ENCODE measurements around the gene AUTS2.

The AUTS2 gene

DNA sequence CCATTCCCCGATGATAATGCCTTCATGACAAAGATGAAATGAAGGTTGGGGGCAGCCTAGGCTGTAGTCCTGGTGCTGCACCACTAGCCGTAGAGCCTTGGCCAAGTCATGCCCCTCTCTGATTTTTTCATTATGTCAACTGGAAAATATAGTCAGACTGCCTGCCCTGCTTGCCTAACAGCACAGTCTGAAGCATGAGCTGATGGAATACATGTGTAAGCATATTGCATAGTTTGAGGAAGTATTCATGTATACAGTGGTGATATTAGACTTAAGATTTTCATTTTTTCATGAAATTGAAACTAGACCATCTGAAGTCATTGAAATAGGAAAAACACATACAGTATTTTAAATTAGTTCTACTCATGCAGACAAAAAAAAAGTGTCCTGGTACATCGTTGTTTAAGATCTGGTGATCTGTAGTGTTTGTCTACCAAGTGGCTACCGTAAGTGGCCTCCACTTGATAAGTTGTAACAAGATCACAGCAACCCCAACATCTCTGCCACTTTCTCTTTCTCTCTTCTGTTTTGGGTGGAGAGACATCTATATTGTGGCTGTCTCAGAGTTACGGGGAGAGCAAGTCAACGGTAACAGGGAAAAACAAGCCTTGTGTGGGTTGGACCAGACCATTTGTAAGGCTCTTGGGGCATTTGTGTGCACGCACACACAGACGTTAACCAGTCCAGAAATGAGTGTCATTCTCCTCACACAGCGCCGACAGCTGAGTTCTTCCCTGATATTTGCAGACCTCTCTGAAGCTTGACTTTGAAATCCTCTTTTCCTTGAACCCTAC lies 817.1 kb downstream of the AUTS2 start:
- DNase-seq = no peak

DNA sequence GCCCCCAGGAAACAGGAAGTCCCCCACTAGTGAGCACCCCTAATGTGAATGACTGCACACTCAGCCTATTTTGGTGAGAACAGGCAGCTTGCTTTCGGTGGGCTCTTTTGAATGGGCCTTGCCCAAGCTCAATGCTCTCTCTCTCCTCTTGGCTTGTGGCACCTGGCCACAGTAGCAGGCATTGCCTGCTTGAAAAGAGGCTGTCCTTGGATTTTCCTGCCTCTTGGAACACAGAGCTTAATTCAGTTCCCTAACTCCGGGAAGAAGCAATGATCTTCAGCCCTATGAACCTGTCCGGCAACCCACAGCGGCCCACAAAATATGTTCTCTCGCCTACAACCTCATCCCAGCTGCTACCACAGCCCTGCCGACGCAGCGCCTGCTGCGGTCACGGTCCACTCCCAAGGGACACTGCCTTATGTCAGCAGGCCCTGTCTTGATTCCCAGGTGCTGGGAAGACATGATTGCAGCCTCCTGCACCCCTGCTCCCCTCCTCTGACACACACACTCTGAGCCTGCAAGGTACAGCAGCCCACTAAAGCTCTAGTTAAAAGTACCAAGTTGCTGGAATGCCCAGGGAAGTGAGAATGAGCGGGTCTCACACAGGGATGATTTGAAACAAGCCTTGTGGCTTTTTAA lies 818.2 kb downstream of the AUTS2 start:
- DNase-seq = no peak

DNA sequence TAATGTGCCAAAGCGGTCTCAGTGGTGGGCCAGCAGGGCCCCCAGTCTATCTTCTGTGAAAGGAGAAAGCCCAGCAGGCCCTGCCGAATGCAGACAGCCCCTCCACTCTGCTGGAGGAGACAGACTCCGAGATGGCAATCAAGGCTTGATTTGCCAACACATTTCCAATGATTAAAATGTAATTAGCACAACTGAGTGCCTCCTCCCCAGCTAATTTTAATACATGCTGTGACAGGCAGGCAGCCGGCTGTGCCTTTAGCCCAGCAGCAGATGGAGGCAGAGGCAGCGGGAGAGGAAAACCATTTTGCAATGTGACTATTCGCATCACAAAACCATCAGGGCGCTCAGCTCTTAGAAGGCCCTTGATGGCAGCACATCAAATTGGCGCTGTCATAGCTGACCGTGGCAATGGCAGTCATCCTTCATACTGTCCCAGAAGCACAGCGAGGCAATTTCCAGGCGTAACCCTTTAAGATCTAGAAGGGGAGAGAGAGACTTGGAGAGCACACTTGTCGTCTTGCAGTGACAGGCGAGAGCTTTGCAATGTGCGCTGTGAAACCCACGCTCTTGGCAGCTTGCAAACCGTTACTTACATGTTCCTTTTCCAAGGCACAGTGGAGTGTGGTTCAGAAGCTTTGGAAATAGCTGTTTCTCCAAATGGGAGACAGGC lies 818.8 kb downstream of the AUTS2 start:
- DNase-seq = no peak

DNA sequence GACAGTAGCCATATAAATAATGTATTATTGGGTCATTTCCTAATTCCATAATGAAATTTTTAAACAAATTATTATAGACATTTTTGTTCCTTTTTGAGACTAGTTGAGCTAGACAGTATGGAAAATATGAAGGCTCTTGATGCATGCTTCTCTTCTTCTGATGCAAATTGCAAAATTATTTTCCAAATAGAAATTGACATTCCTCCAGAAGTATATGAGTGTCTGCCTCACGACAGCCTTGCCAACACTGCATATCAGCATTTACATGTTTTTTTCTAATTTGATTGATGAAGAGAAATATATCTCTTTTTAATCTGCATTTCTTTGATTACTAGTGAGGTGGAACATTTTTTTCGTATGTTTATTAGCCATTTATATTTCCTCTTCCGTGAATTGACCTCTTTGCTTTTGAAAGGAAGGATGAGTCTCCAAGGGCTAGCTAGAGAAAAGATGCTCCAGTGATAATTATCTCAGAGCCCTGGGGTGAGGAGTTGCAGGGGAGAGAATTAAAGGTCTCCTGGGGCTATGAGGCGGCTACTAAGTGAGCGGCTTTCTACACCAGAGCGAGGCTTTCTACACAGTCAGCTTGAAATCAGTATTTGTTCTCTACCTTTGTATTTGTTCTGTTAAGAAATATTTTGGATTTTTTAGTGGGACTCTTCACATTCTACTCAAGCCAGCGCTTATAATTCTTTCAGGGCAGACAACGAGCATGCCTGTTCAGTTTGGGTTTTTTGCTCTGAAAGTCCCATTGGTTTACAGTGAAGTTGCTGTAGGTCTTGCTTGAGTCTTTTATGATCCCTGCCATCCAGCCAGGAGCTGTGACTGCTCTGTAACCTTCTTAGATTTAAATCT lies 821.5 kb downstream of the AUTS2 start:
- DNase-seq = no peak

DNA sequence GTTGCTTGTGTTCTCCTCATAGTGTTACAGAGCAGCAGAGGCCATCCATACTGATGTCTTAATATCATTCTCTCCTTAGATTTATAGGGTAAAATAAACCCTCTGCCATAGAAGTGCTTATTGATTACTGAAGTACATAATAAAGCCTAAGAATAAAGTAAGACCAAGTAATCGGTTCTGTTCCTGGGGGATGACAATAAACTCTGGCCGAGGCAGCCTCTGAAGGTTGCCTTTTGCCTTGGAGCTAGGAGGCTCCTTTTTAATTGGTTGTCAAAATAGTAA lies 822.0 kb downstream of the AUTS2 start:
- DNase-seq = no peak

DNA sequence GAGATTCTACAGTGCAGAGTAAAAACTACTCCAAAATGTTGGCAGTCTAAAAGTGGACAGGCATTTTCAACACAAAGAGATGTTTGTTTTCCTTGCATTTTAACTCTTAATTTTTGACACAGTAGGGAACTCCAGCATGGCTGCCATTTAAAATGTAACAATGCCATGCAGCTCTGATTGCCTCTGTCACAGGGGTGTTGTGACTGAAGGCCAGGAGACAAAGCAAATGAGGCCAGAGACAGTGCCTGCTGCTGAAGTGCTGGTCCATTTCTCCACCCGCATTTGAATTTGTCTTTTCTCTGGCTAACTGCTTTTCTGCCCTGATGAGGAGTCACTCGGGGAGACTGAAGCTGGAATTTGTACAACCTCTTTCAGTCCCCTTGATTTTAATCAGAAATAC lies 823.0 kb downstream of the AUTS2 start:
- no peak for DNase-seq

DNA sequence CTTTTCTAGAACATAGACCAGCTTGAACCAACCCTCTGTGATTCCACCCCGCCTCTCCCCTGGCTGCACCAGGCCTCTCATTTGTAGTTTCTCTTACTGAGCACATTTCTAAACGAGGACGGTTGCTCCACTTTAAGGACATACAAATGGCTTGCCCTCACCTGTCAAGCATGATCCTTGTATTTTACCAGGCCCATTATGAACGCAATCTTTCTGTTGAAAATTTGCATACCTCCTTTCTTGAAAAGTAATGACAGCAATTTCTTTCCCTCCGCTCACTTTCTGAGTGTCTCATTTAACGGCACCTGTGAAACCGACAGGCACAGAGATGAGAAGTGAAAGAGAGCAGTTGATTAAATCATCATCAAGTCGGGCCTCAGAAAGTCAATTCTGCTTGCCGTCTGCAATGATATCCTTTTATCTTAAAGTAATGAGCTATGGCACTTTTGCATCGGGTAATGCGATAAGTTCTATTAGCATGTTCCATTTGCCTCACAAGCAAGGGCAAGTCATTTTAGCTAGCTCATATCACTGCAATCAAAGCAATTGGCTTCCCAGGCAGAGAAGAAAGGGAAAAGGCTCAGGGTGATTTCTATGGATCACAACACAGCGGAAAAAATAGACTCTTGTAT lies 828.1 kb downstream of the AUTS2 start:
- DNase-seq = no peak

DNA sequence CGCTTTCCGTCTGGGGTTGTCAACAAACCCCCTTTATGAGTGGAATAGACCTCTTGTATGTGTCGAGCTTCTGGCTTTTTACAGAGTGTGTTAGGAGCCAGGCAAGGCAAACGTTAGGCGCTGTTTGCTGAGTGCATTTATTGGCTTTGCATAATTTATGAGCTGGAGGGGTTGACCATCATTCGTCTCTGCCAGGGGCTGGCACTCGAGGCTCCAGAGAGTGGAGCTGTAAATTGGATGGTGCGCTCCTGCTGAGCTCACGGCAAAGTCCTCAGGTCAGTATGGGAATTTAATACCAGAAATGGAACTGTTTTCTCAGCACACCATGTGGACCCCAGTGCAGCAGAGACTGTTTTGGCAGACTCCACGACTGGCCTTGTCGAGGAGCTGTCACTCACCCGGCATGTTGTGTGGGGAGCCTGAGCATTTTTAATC lies 834.3 kb downstream of the AUTS2 start:
- peak; percentile 73 for DNase-seq

DNA sequence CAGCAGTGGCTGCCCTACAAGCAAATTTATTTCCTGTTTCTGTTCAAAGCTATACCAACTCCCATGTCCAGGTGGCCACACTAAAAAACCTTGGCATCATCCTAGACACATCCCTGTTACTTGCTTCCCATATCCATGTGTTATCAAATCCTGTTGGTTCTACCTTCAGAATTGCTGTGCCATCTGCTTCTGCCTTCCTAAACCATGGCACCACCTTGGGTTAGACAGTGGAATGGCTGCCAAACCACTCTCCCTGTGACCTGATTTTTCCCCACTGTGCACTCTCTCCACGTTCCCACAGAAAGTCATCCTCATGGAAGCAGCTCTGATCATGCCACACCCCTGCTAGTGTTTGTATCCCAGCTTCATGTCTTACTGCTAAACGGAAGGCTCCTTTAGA lies 836.1 kb downstream of the AUTS2 start:
- no peak for DNase-seq

DNA sequence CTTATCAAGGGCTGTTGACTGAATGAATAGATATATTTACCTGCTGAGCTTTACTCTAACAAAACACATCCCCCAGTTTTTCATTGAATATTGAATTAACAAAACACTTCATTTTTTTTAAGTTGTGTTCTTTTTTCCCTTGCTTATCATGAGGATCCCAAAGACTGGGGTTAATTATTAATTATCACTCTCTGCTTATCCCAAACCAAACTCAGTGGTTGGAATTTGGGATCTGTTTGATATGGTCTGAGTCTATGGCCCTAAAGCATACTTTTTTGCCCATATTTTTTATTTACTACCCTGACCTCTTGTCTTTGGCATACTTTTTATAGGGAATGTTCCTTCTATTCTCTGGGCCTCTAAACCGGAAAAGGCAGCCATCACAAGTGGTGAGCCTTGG lies 836.5 kb downstream of the AUTS2 start:
- DNase-seq = no peak

DNA sequence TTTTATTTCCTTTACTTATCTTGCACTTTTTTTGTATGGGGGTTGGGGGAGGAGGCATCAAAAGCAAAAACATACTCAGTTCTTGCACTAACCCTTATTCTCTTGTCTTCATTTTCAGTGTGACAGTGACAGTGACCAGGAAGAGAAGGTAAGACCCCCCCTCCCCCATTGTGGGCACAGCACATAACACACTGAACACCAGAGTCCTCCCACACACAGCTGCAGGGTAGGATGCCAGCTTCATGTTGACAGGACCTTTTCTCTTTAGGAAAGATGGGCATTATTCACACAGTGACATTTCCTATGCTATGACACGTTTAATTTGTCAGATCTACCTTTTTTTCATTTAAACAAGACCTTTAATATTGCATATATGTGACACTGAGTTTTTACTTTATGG lies 837.4 kb downstream of the AUTS2 start:
- no peak for DNase-seq

DNA sequence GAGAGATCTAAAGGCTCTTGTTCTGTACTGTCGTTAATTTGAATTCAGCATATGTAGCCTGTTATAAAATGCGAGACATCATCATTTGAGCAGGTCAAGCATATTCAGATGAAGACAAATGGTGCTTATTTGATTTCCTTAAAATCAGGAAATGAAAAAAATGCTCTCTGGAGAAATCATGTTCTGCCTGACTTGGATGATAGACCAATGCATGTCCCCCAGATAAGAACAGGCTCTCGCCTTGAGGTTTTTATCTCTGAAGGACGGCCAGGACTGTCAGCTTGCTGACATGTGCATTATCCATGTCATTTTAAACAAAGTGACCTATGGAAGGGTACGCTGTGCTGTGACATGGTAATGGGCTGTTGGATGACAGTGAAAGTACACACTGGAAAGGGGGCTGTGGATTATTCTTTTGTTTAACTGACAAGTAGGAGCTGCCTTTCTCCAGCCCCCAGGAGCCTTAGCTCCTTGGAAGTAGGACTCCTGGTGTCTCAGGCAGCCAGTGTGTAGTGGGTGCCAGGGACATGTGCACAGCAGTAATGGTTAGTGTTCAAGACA lies 838.6 kb downstream of the AUTS2 start:
- no peak for DNase-seq

DNA sequence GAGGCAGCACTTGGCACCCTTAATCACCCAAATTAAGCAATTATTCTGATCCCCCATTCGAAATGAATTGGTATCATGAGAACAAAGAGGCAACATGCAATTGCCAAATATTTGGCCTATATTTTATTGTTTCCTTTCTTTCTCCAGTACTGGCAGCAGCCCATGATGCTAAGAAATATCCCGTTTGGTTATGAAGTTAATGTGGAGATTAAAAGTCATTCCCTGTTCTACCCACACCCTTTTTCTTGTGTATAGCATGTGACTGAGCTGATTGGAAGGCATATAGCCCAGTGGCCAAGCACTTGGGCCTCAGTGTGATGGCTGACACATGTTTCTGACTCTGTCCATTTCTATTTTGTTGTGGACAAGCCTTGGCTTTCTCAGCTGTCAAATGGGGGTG lies 841.4 kb downstream of the AUTS2 start:
- DNase-seq = no peak

DNA sequence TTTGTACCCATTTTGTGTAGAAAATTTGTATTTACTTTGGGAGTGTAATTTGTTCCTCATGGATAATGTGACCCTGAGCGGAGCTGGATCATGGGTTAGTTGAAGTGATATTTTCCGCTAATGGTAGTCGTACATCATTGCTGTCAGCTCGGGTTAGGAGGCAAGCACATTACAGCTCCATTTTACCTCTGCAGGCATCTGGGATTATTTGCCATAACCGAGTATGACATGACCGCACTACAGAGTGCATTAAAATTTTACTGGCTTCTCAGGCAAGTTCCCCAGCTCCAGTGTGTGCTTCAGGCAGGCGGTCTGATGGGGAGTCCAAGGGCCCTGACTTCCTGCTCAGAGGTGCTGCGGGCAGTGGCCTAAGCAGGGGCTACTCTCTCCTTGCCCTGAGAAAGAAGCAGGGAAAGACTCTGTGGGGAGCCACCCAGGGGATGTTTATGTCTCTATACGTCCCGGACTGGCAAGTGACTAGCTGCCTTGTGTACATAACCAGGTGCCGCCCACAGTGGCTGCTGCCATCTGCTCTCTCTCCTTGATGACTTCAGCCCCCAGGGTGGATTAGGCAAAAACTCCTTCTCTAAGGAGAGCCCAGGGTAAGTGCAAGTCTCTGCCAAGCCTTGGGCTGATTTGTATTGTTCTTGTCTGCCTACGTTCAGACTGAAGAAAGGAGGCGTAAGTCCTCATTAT lies 848.3 kb downstream of the AUTS2 start:
- no peak for DNase-seq

DNA sequence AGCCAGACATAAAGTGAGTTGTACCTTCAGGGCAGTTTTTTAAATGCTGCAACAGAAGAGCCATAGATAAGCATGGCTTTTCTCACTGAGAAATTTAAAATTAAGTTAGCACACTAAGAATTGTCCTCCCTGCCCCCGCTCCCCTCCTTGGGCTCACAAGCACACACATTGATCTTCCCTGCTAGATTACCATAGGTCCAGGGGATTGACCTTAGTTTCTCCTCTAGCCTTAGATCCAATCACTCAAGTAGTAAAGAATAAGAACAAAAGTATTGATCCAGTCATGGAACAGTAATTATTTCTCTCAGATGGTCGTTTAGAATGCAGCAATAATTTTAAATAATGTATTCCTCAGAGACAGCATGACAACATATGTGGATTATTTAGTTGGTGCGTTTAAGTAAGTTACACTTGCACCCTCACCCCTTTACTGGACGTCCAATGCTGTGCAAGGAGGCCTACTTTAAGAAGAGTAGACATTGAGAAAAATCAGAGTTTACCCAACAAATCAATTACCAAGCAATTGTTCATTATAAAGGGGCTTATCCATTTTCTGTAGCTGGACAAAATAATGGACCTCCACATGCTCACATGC lies 850.1 kb downstream of the AUTS2 start:
- no peak for DNase-seq

DNA sequence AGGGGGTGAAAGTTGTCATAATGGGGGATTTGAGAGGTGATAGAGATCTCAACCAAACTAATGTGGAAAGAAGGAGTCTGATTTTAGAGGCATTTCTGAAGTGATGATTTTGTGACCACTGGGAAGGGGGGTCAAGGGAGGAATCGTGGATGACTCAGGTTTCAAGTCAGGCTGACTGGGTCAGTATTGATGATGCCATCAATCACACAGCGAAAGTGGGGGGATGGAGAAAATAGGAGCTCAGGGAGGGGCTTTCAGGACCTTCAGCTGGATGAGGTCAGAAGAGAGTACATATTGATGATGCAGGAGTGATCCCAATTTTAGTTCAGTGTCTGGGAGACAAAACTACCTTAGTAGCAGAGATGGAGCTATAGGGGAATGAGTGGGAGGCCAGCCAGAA lies 852.5 kb downstream of the AUTS2 start:
- no peak for DNase-seq

DNA sequence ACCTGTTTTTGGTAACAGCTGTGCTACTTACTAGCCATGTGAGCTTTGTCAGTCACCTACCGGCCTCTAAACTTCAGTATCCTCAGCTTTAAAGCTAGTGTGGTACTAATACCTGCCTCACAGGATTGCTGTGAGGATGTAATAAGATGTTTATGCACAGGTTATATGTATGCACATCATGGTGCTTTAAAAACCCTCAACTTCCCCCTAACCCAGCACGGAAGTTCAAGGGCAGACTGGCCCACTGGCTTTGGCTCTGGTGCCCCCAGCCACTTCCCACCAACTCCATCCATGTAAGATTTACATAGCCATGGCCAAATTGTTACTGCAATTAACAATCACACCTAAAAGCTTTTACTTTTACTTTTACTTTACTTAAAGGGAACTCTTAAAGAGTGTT lies 857.6 kb downstream of the AUTS2 start:
- no peak for DNase-seq

DNA sequence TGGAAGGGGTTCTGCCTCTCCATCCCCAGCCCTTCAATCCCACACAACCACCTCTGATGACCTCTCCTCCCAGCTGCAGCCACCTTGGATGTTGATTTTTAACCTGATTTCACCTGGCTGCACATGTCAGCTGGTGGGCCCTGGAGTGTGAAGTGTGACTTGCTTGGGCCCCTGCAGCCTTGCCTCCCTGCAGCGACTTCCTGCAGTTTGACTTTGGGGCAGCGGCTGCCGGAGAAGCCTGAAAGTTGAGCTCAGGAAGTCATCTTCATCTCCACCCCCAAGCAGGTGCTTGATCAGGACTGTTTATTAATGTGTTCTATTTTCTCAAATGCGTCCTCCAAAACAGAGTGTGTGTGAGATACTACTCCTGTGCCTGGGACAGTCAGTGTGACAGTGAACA lies 858.4 kb downstream of the AUTS2 start:
- no peak for DNase-seq

DNA sequence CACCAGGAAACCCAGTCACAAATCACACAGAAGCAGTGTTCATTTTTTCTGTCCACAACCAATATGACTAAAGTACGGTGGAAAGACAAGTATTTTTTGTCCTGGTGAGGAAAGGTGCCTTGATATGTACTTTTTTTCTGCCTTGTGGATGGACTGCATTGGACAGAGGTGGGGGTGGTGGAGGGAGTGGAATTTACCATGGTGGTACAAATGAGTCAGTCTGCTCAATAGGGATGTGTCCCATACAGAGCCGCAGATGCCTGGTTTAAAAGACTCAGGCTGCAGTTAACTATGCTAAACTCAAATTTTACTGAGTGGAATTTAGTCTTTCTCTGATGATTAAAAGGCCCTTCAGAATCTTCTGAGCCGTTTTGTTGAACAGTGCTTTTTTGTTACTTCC lies 859.2 kb downstream of the AUTS2 start:
- no peak for DNase-seq

DNA sequence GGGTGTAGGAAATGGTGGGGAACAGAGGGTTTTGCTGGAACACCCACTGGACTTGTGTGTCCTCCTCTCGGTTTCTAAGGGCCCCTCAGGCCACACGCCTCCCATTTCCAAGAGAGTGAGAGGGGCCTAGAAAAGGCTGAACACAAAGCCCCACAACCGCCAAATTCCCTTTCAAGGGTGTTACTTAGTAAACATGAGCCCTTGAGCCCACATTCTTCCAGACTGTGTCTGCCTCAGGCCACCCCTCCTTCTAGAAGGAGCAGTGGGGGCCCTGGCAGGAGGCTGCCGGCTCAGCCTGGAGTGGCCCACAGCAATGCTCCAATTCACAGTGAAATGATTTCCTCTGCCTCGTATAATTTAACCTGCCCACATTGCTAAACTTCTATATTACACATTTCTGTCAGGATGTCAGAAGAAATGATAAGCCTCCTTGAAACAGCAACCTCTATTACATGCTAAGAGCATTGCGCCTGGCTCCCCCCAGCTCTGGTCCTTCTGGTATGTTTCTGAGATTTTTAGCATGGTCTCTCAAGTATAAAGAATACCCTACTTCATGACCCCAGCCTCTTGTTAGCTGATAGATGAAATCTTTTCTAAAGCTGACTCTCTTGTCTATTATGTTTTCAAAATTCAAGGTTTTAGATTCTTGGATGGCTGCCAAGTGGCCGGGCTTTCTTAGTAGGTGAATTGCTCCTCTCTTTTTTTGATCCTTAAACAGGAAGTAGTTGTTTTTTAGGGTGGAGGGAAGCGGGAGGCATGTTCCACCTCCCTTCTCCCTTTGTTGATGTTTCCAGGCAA lies 859.8 kb downstream of the AUTS2 start:
- DNase-seq = no peak

DNA sequence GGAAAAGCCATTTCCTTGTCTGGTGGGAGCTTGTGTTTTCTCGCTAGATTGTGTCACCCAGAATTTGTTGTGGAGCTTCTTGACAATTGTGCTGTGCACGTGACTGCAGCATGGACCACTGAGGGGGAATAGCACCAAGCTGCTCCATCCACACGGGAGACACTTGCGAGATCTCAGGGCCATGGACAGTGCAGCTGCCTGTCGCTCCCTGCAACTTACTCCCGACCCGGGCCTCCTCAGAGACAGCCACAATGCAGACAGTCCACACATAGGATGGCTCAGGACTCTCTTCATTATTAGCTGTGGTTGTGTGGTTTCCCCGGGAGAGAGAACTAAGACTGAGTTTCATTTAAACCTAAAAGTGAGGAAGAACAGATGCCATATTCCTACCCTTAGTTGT lies 860.5 kb downstream of the AUTS2 start:
- DNase-seq = no peak

Measured in NCI-H2029 (cell line).